Fibroblast of villous mesenchyme (primary cell): ENCODE results near the gene EDEM3. TPM values are rescaled to one million over a fixed set of nuclear protein-coding genes. Genes with fewer than 3 reads are reported as not detected.
"Not testable (repeated sequence)": the region's sequence is repeated elsewhere in the genome, so short reads cannot be mapped to it uniquely, and the experiment has no call there.

Source experiments
- DNase-seq: peaks from one replicate; pipeline ENCODE4 v3.0.0-alpha.2; 2010; ENCODE audit warnings: low read depth
- H3K4me3 ChIP-seq: 2 replicates; pipeline ENCODE4 v1.5.1; 2011; ENCODE audit warnings: low read depth, mild to moderate bottlenecking, low read length
- CTCF ChIP-seq: IDR thresholded peaks from 2 replicates; pipeline ENCODE4 v1.5.1; 2012; ENCODE audit warnings: low read depth, mild to moderate bottlenecking, low read length; ENCODE audit not compliant: insufficient read depth
- total RNA-seq: library from RNA; depleted of rRNA; stranded (reverse); fragments of >200 nt; gene quantifications from 2 replicates; pipeline ENCODE4 v1.2.3, GENCODE V29; 2012

The EDEM3 gene
- total RNA-seq, 1 donor, result 57.9 TPM

GRCh38 chr1:184695023-184695422 lies 59.6 kb downstream of the EDEM3 start:
- DNase-seq, result no peak
- H3K4me3 ChIP-seq, result no peak overlapping the region
- no peak for TF ChIP-seq CTCF

- peak; percentile 29 for DNase-seq
Measured at GRCh38 chr1:184693011-184693410, 61.6 kb downstream of the EDEM3 start.

GRCh38 chr1:184691719-184692324 lies 62.8 kb downstream of the EDEM3 start:
- TF ChIP-seq CTCF, result peak; percentile 84
- DNase-seq, result peak; percentile 74
- H3K4me3 ChIP-seq, result no peak overlapping the region

More at GRCh38 chr1:184693011-184693410, 61.6 kb downstream of the EDEM3 start:
- H3K4me3 ChIP-seq, result no peak overlapping the region
- no peak for TF ChIP-seq CTCF

- peak; percentile 10 for DNase-seq
- TF ChIP-seq CTCF, result no peak
- no peak overlapping the region for H3K4me3 ChIP-seq
Measured at GRCh38 chr1:184686540-184686939, 68.1 kb downstream of the EDEM3 start.

GRCh38 chr1:184685116-184685515 lies 69.5 kb downstream of the EDEM3 start:
- TF ChIP-seq CTCF, result no peak
- no peak for DNase-seq
- no peak overlapping the region for H3K4me3 ChIP-seq

GRCh38 chr1:184684285-184685074 lies 70.2 kb downstream of the EDEM3 start:
- H3K4me3 ChIP-seq, result no peak overlapping the region
- TF ChIP-seq CTCF, result no peak
- no peak for DNase-seq

GRCh38 chr1:184682956-184683355 lies 71.7 kb downstream of the EDEM3 start:
- H3K4me3 ChIP-seq, result no peak overlapping the region
- no peak for DNase-seq
- TF ChIP-seq CTCF, result no peak

GRCh38 chr1:184680611-184681225 lies 73.9 kb downstream of the EDEM3 start:
- H3K4me3 ChIP-seq, result not testable (repeated sequence)

GRCh38 chr1:184679472-184679871 lies 75.2 kb downstream of the EDEM3 start:
- not testable (repeated sequence) for DNase-seq, H3K4me3 ChIP-seq

More at GRCh38 chr1:184680611-184681225, 73.9 kb downstream of the EDEM3 start:
- DNase-seq, result not testable (repeated sequence)
